Endothelial cell of umbilical vein (primary cell): Measurements from ENCODE around the gene DDIT3. TPM values are rescaled to one million over a fixed set of nuclear protein-coding genes. Genes with fewer than 3 reads are reported as not detected.

Experiments used
- Bru-seq: library from RNA; stranded (reverse); fragments of 400-500 nt; gene quantifications from one replicate; lab custom pipeline; 2021; lab: Mats Ljungman, UMichigan
- BruChase-seq, 2 experiments: library from RNA; stranded (reverse); fragments of 400-500 nt; gene quantifications; one replicate each; lab custom pipeline; 2021; lab: Mats Ljungman, UMichigan
- BruUV-seq: library from RNA; stranded (reverse); fragments of 400-500 nt; replicated peaks from 2 replicates; lab custom pipeline; 2021; lab: Mats Ljungman, UMichigan
- CTCF ChIA-PET: fragments of 300-600, 350-600 bp; sonication (Branson Sonifier 250); formaldehyde crosslinking; loops from one replicate; lab custom pipeline; 2021; ENCODE audit warnings: antibody characterized with exemption, inconsistent platforms; lab: Charles Lee
- POLR2A ChIA-PET: fragments of 300-600, 350-600 bp; sonication (Branson Sonifier 250); formaldehyde crosslinking; loops from one replicate; lab custom pipeline; 2021; ENCODE audit warnings: antibody characterized with exemption, inconsistent platforms; lab: Charles Lee
- DNase-seq: peaks from one replicate; pipeline ENCODE4 v3.0.0-alpha.2; 2011; ENCODE audit warnings: low read depth, low spot score
- FAIRE-seq: peaks from 2 replicates; lab custom pipeline; 2011; peaks lifted over from hg19 to GRCh38; lab: Jason Lieb, UNC
- H2AFZ ChIP-seq: 2 replicates; pipeline ENCODE4 v1.6.0; 2012; ENCODE audit warnings: low read depth, low read length, control low read depth, inconsistent platforms
- H3K27ac ChIP-seq: 2 replicates; pipeline ENCODE4 v1.5.1; 2011; ENCODE audit warnings: low read depth, mild to moderate bottlenecking, control low read depth, low read length, moderate library complexity; ENCODE audit not compliant: insufficient read depth
- H3K27me3 ChIP-seq, 2 experiments: 2 replicates each; pipeline versions ENCODE4 v1.6.0 to v1.6.1; 2011; ENCODE audit warnings: low read length in 2 of 2, mixed read lengths in 1 of 2; ENCODE audit not compliant: control insufficient read depth in 2 of 2, insufficient read depth in 2 of 2
- H3K36me3 ChIP-seq, 2 experiments: 2 replicates in 1 of 2; 3 replicates in 1 of 2; pipeline ENCODE4 v1.5.1; 2011; ENCODE audit warnings: low read length in 2 of 2, mild to moderate bottlenecking in 1 of 2, moderate library complexity in 1 of 2; ENCODE audit not compliant: control insufficient read depth in 2 of 2, insufficient read depth in 2 of 2; ENCODE audit errors: extremely low read depth in 1 of 2
- H3K4me1 ChIP-seq: 3 replicates; pipeline ENCODE4 v1.5.1; 2011; ENCODE audit warnings: mild to moderate bottlenecking, low read length; ENCODE audit not compliant: control insufficient read depth, insufficient read depth; ENCODE audit errors: extremely low read depth
- H3K4me2 ChIP-seq: 2 replicates; pipeline ENCODE4 v1.6.1; 2011; ENCODE audit warnings: low read length, control low read depth, mixed read lengths; ENCODE audit not compliant: insufficient read depth
- H3K4me3 ChIP-seq, 3 experiments: fragments of 200-600 bp in 1 of 3; sonication (generic), shearing (Covaris generic) in 1 of 3; replicated peaks in 1 of 3; 2 replicates each; pipeline ENCODE4 v1.5.1; 2011 to 2016; ENCODE audit warnings: control low read depth in 3 of 3, low read length in 3 of 3, mild to moderate bottlenecking in 2 of 3, inconsistent platforms in 1 of 3, low read depth in 1 of 3, moderate library complexity in 1 of 3; ENCODE audit not compliant: insufficient read depth in 1 of 3
- H3K79me2 ChIP-seq: 2 replicates; pipeline ENCODE4 v1.6.0; 2012; ENCODE audit warnings: low read length, inconsistent platforms; ENCODE audit not compliant: control insufficient read depth, insufficient read depth
- H3K9ac ChIP-seq: replicated peaks from 2 replicates; pipeline ENCODE3; 2011; ENCODE audit warnings: low read length, control low read depth; ENCODE audit not compliant: insufficient read depth; ENCODE audit errors: extremely low read depth
- H3K9me1 ChIP-seq: replicated peaks from 3 replicates; pipeline ENCODE4 v1.6.0; 2011; ENCODE audit warnings: mild to moderate bottlenecking, low read length; ENCODE audit not compliant: control insufficient read depth, insufficient read depth; ENCODE audit errors: extremely low read depth
- H3K9me3 ChIP-seq: replicated peaks from 2 replicates; pipeline ENCODE4 v1.5.1; 2012; ENCODE audit warnings: low read length, inconsistent platforms; ENCODE audit not compliant: control insufficient read depth, insufficient read depth
- H4K20me1 ChIP-seq: replicated peaks from 2 replicates; pipeline ENCODE3; 2011; ENCODE audit warnings: mild to moderate bottlenecking, low read length; ENCODE audit not compliant: control insufficient read depth, insufficient read depth; ENCODE audit errors: extremely low read depth
- CTCF ChIP-seq, 2 donors: IDR thresholded peaks; 1 replicate in 1 of 2; 2 replicates in 1 of 2; pipeline ENCODE4 v1.5.1; 2011; ENCODE audit warnings: low read length in 2 of 2, mild to moderate bottlenecking in 2 of 2, moderate library complexity in 2 of 2, control low read depth in 1 of 2, inconsistent platforms in 1 of 2, low read depth in 1 of 2; ENCODE audit not compliant: insufficient read depth in 1 of 2; ENCODE audit errors: extremely low read depth in 1 of 2
- EZH2 ChIP-seq: IDR thresholded peaks from 2 replicates; pipeline ENCODE4 v1.6.1; 2012; ENCODE audit warnings: borderline replicate concordance, low read depth, mild to moderate bottlenecking, moderate library complexity, low read length, inconsistent platforms; ENCODE audit not compliant: severe bottlenecking
- FOS ChIP-seq: IDR thresholded peaks from 2 replicates; pipeline ENCODE4 v1.6.1; 2011; ENCODE audit warnings: mild to moderate bottlenecking, low read length, moderate library complexity, borderline replicate concordance; ENCODE audit not compliant: insufficient read depth
- GATA2 ChIP-seq: IDR thresholded peaks from 2 replicates; pipeline ENCODE4 v1.7.0; 2011; ENCODE audit warnings: low read depth, mild to moderate bottlenecking, moderate library complexity, mixed read lengths, low read length; ENCODE audit not compliant: insufficient read length, insufficient read depth
- JUN ChIP-seq: IDR thresholded peaks from 2 replicates; pipeline ENCODE4 v1.6.1; 2011; ENCODE audit warnings: borderline replicate concordance, low read depth; ENCODE audit not compliant: insufficient read length, insufficient read depth
- MYC ChIP-seq: IDR thresholded peaks from one replicate; pipeline ENCODE4 v1.6.1; 2011; ENCODE audit warnings: mild to moderate bottlenecking, low read depth, low read length
- POLR2A ChIP-seq: IDR thresholded peaks from 2 replicates; pipeline ENCODE4 v1.6.1; 2012; ENCODE audit warnings: low read depth, mild to moderate bottlenecking, control low read depth, low read length
- POLR2AphosphoS5 ChIP-seq: IDR thresholded peaks from 2 replicates; pipeline ENCODE4 v1.6.1; 2012; ENCODE audit warnings: low read depth, mild to moderate bottlenecking, control low read depth, low read length, moderate library complexity; ENCODE audit not compliant: insufficient read depth
- dilution Hi-C: fragments of 300-500 bp; cut with MboI; formaldehyde crosslinking; loops from one replicate; pipeline ENCODE4 v1.15.0; 2019; ENCODE audit warnings: low sequenced_read_pairs; ENCODE audit not compliant: extremely low pct_ligation_motif_present
- intact Hi-C: fragments of 100-400 bp; cut with micrococcal nuclease; formaldehyde crosslinking; loops from one replicate; pipeline ENCODE4 v1.10.0; 2022
- long read RNA-seq: library from polyadenylated mRNA; stranded (forward); transcript quantifications from one replicate; pipeline ENCODE4 v2.0.0, GENCODE V29; 2021
- polyA minus RNA-seq, 3 experiments: library from RNA; depleted of rRNA, polyadenylated mRNA; stranded (reverse); fragments of >200 nt; gene quantifications; 1 replicate in 1 of 3; 2 replicates in 2 of 3; pipeline ENCODE4 v1.2.3, GENCODE V29; 2011
- polyA plus RNA-seq, 4 experiments: library from polyadenylated mRNA; depleted of rRNA in 3 of 4; stranded (reverse) in 3 of 4; unstranded in 1 of 4; fragments of >200 nt; gene quantifications; 2 replicates each; pipeline versions ENCODE4 v1.2.1 to v1.2.3, GENCODE V29; 2011 to 2012; ENCODE audit warnings: missing spikeins in 1 of 4
- total RNA-seq: library from RNA; stranded (reverse); gene quantifications from 2 replicates; pipeline ENCODE4 v1.2.3, GENCODE V29; 2021
- TF ChIP-seq, protein P1 (sequence below): IDR thresholded peaks from 2 replicates; pipeline ENCODE4 v1.6.1; 2011; ENCODE audit not compliant: insufficient read depth, insufficient read length

Gene DDIT3
- total RNA-seq: 9.8 and 13.7 TPM in 2 replicates
- polyA plus RNA-seq: 15.4 and 22.0 TPM in 2 replicates
- polyA plus RNA-seq (2011; cell fraction: cytosol; rRNA removed): 28.7 and 29.2 TPM in 2 replicates
- polyA plus RNA-seq (2011; cell fraction: nucleus; rRNA removed): 124 and 158 TPM in 2 replicates
- polyA plus RNA-seq (2012): 16.0 and 23.6 TPM in 2 replicates
- 11.2 and 19.1 TPM in 2 replicates for polyA minus RNA-seq
- 23.7 TPM for polyA minus RNA-seq (2011; cell fraction: cytosol; rRNA and poly(A)+ RNA removed)
- polyA minus RNA-seq (2011; cell fraction: nucleus; rRNA and poly(A)+ RNA removed): 28.1 and 41.1 TPM in 2 replicates
- percentile 77 among the genes with signal in this experiment for Bru-seq, nascent RNA
- percentile 49 among the genes with signal in this experiment for BruChase-seq, experiment 1, labeled RNA remaining after a 6-hour chase
- BruChase-seq, experiment 2, labeled RNA remaining after a 2-hour chase: percentile 65 among the genes with signal in this experiment
- long read RNA-seq, transcript DDIT3-201 (4 exons, 906 nt): major isoform, 15 of 38 reads
- long read RNA-seq, transcript DDIT3-205 (3 exons, 951 nt): minor isoform, 11 of 38 reads
- long read RNA-seq, partial matches to known transcripts: 2 of 38 reads
- long read RNA-seq, other reads (novel, unspliced or antisense): 7 of 38 reads

DNA sequence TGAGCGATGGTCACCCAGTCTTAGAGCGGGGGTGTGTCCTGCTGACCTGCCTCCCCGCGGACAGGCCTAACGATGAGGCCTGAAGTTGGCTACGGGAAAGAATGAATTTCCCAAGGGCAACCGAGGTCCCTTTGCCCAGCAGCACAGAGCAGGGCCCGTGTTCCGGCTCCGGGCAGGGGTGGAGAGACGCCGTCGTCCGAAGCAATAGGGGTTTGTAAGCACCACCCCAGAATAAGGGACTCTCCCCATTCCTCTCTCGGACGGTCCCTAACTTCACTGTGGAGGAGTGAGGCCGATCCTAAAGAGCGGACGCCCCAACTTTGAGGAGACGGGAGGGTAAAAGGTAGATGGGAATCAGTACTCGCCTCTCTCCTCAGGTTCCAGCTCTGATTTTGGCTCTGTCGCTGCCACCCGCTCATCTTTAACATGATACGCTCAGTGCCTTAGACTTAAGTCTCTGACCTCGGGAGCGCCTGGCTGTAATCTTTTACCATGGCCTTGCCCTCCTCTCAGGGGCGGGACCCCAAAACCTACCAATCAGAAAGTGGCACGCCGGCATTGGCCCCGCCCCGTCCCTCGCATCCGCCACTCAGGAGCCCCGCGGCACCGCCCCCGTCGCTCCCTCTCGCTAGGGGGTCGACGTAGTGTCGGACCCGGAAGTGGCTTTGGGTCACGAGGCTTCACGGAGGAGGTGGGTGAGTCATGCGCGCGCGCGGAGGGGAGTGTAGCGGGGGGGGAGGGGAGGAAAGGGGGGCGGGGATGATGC, at the start of gene DDIT3:
Gene DDIT3, minus strand, starts transcription at position 462 of the 766 bp plus-strand sequence. CDS start 3,108 bp downstream, outside the sequence.
- H3K9me1 ChIP-seq: no peaks in the 10 kb centered on the region
- H2AFZ ChIP-seq: peak within 1 kb of the TSS; percentile 54
- H3K9ac ChIP-seq: peak within 1 kb of the TSS; percentile 92
- H3K79me2 ChIP-seq: peaks cover 43% of the 10 kb centered on the region
- FAIRE-seq: peak; percentile 95
- H4K20me1 ChIP-seq: no peaks in the 10 kb centered on the region
- peak within 1 kb of the TSS; percentile 83 for H3K27ac ChIP-seq
- dilution Hi-C loops (no loop called here), intact Hi-C loops (loop anchor here (1.0 to 5.0 kb wide), 2 partner anchors 27 to 33 kb away; partner anchors contain the start of genes DCTN2 and MARS1)
- peaks cover 48% of the 10 kb centered on the region for H3K4me1 ChIP-seq
- peak; percentile 100 for TF ChIP-seq POLR2A
- TF ChIP-seq CTCF (IDR thresholded peaks at IDR 0.05; ENCODE audit: extremely low read depth in 1 of 2, insufficient read depth in 1 of 2, low read depth in 1 of 2, low read length in 2 of 2): no peak
- no peak for TF ChIP-seq EZH2
- peak; percentile 97 for TF ChIP-seq POLR2AphosphoS5
- TF ChIP-seq MYC: no peak
- TF ChIP-seq, protein P1, sequence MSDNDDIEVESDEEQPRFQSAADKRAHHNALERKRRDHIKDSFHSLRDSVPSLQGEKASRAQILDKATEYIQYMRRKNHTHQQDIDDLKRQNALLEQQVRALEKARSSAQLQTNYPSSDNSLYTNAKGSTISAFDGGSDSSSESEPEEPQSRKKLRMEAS: no peak
- no peak for TF ChIP-seq GATA2
- peak; percentile 53 for TF ChIP-seq JUN
- TF ChIP-seq FOS: peak; percentile 79
- H3K36me3 ChIP-seq: peaks cover 15 to 22% of the 10 kb centered on the region in 2 experiments
- no peaks in the 10 kb centered on the region for H3K27me3 ChIP-seq
- H3K9me3 ChIP-seq: no peaks in the 10 kb centered on the region
- peak; percentile 99 for DNase-seq
- H3K4me2 ChIP-seq: peak within 1 kb of the TSS; percentile 64
- POLR2A ChIA-PET: interaction anchor here (0.7 to 1.5 kb wide), 5 partner anchors 16 to 161 kb away, joined by 3 read pairs; no protein-coding TSS in a partner anchor
- H3K4me3 ChIP-seq: peak within 1 kb of the TSS; percentile 7 to 89 (median 67)
- CTCF ChIA-PET: interaction anchor here (0.5 to 1.2 kb wide), 2 partner anchors 51 to 61 kb away, joined by 3 to 5 read pairs; no protein-coding TSS in a partner anchor
- TSS peak; percentile 72 for BruUV-seq
